ENCODE results near the gene CDH16.

Gene CDH16

DNA sequence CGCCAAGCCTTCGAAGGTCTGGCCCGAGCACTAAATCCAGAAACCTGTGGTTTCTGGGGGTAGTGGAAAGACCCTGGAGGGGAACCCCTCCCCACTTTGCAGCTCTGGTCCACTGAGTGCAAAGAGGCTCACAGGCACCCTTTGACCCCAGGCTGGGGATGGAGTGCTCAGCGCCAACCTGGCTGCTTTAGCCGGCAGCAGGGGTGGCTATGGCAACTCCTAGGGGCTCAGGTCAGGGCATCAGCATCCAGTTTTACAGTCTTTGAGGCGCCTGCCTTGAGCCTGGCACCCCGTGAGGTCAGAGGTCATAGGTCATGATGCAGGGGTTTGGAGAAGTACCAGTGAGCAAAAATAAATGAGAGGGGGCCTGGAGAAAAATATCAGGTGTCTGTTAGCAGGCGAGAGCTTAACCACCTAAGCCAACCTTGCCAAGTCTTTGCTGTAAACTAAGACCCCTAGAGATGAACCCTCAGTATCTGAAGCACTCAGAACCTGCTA lies 56.6 kb downstream of the CDH16 start:
- no peak for DNase-seq

DNA sequence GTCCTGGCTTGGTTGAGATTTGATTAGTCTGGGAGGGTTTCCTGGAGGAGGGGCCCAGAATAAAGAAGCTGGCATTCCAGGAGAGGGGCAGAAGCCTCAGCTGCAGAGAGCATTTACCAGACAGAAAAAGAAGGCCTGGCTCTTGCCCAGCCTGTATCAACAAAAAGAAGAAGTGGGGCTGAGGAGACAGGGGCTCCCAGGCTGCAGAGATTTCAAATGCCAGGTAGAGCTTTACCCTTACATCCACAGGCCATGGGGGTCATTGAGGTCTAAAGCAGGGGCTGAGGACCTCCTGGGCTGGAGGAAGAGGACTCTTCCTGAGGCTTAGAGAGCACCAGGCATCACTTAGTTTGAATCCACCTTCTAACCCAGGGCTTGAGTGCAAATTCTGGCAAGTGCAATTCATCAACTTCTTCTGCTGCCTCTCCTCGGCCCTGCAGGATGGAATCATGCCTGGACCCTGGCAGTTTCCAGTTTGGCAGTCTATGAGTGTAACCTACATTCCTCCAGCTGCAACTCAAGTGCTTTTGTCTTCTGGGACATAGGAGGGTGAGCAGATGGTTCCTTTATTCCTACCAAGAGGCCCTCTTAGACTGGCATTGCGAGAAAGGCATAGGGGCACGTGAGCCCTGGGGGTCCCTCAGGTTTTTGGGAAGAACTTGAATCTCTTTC lies 59.2 kb downstream of the CDH16 start:
- DNase-seq: no peak

DNA sequence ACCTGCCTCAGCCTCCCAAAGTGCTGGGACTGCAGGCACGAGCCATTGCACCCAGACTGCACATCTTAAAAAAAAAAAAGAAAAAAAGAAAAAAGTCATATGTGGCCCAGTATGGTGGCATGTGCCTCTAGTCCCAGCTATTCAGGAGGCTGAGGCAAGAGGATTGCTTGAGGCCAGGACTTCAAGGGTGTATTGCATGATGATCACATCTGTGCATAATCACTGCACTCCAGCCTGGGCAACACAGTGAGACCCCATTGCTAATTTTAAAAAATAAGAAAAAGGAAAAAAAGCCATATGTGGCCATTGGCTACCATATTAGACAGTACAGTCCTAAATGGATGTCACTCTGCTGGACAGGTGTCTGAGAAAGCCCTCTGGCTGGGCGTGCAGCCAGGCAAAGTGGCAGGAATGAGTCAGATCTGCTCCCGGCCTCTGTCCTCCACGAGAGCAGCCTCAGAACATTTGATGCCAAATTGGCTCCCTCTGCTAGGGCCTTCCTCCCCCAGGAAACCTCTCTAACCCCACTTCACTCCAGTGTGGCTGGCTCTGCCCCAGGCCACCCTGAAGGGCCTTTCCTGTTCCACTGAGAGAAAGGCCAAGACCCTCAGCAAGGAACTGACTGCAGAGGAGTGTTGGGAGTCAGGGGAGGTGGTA lies 59.8 kb downstream of the CDH16 start:
- no peak for DNase-seq

Data from KG1 (cell line).